HEK293T (cell line): ENCODE results near the gene RIMS1.

Source experiments
- CTBP1 ChIP-seq: fragments of 450-650 bp; IDR thresholded peaks from 2 replicates; pipeline ENCODE4 v1.6.1; 2016; ENCODE audit warnings: borderline replicate concordance
- FOXK2 ChIP-seq: fragments of 450-650 bp; IDR thresholded peaks from 2 replicates; pipeline ENCODE4 v1.6.1; 2016; ENCODE audit warnings: mild to moderate bottlenecking
- SP1 ChIP-seq: fragments of 450-650 bp; IDR thresholded peaks from 2 replicates; pipeline ENCODE4 v1.6.1; 2017
- ZNF384 ChIP-seq: fragments of 450-650 bp; IDR thresholded peaks from 2 replicates; pipeline ENCODE4 v1.6.1; 2016

DNA sequence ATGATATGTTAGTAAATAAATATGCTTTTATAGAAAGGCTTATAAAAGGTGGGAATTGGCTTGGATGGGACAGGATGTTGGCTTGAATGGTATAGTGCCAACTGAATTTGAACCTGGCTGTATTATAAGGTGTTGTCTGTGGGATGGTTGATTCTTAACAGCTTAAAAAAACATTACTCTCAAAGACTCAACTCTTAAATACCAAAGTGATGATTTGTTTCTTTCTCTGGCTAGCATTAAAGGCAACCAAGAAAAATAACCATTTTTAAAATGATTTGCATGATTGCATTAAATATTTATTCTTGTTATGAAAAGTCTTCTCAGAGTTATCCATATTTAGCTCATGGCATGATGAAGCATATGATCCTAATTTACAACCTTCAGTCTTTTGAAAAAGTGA is 216.2 kb downstream of the RIMS1 start:
- TF ChIP-seq ZNF384, result no peak
- no peak for TF ChIP-seq FOXK2
- TF ChIP-seq CTBP1, result no peak
- no peak for TF ChIP-seq SP1
